Thyroid gland (tissue), 4 donors: ENCODE results near the gene RPS6KA1.

ENCODE experiments used
- POLR2A ChIP-seq, 2 donors: fragments of 450-650 bp; IDR thresholded peaks; one replicate each; pipeline ENCODE4 v1.6.1; 2017; ENCODE audit warnings: antibody characterized with exemption in 2 of 2, mild to moderate bottlenecking in 2 of 2, moderate library complexity in 1 of 2
- TF ChIP-seq, protein P1 (sequence below), 6 experiments: fragments of 200-600 bp in 3 of 6; fragments of 450-650 bp in 3 of 6; sonication (generic) in 3 of 6; IDR thresholded peaks; one replicate each; pipeline ENCODE4 v1.5.1; 2016 to 2019; ENCODE audit warnings: antibody characterized with exemption in 6 of 6, mild to moderate bottlenecking in 2 of 6, inconsistent platforms in 1 of 6, moderate library complexity in 1 of 6

GRCh38 chr1:26554781-26555180 is 25.2 kb downstream of the RPS6KA1 start:
- no peak for TF ChIP-seq POLR2A (IDR thresholded peaks at IDR 0.05)
- TF ChIP-seq, protein P1, sequence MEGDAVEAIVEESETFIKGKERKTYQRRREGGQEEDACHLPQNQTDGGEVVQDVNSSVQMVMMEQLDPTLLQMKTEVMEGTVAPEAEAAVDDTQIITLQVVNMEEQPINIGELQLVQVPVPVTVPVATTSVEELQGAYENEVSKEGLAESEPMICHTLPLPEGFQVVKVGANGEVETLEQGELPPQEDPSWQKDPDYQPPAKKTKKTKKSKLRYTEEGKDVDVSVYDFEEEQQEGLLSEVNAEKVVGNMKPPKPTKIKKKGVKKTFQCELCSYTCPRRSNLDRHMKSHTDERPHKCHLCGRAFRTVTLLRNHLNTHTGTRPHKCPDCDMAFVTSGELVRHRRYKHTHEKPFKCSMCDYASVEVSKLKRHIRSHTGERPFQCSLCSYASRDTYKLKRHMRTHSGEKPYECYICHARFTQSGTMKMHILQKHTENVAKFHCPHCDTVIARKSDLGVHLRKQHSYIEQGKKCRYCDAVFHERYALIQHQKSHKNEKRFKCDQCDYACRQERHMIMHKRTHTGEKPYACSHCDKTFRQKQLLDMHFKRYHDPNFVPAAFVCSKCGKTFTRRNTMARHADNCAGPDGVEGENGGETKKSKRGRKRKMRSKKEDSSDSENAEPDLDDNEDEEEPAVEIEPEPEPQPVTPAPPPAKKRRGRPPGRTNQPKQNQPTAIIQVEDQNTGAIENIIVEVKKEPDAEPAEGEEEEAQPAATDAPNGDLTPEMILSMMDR (IDR thresholded peaks at IDR 0.05) = no peak
